PC-9 (cell line): Measurements from ENCODE around the gene TMEM163. TPM values are rescaled to one million over a fixed set of nuclear protein-coding genes. Genes with fewer than 3 reads are reported as not detected.
"Not testable (repeated sequence)": the region's sequence is repeated elsewhere in the genome, so short reads cannot be mapped to it uniquely, and the experiment has no call there.

Experiments
- BruUV-seq: library from RNA; stranded (reverse); fragments of 400-500 nt; replicated peaks from 2 replicates; lab custom pipeline; 2021; lab: Mats Ljungman, UMichigan
- CTCF ChIA-PET: fragments of 300-600 bp; sonication (Branson Sonifier 250); formaldehyde crosslinking; loops from one replicate; lab custom pipeline; 2022; ENCODE audit warnings: antibody characterized with exemption; lab: Charles Lee
- POLR2A ChIA-PET: fragments of 300-600 bp; sonication (Branson Sonifier 250); formaldehyde crosslinking; loops from one replicate; lab custom pipeline; 2022; ENCODE audit warnings: antibody characterized with exemption; ENCODE audit not compliant: unreplicated experiment; lab: Charles Lee
- DNase-seq, 2 experiments: peaks; one replicate each; pipeline versions ENCODE4 v3.0.0 to v3.0.0-alpha.2; 2015 to 2022; ENCODE audit warnings: mixed read lengths in 1 of 2
- H2AFZ ChIP-seq: fragments of 200-600 bp; sonication (generic); 2 replicates; pipeline ENCODE4 v1.8.1; 2017; ENCODE audit warnings: antibody characterized with exemption
- H3F3A ChIP-seq: fragments of 200-600 bp; sonication (generic); 2 replicates; pipeline ENCODE4 v1.8.1; 2017; ENCODE audit warnings: antibody characterized with exemption, mild to moderate bottlenecking, low read depth; ENCODE audit not compliant: insufficient read depth
- H3K27ac ChIP-seq: fragments of 200-600 bp; sonication (generic); 2 replicates; pipeline ENCODE4 v1.6.1; 2016; ENCODE audit warnings: mixed run types
- H3K27me3 ChIP-seq: fragments of 200-600 bp; sonication (generic); 2 replicates; pipeline ENCODE4 v1.6.1; 2016; ENCODE audit warnings: low read depth, mixed run types; ENCODE audit not compliant: insufficient read depth
- H3K36me3 ChIP-seq: fragments of 200-600 bp; sonication (generic); 2 replicates; pipeline ENCODE4 v1.6.1; 2016; ENCODE audit warnings: low read depth, mixed run types
- H3K4me1 ChIP-seq: fragments of 200-600 bp; sonication (generic); replicated peaks from 2 replicates; pipeline ENCODE4 v1.6.1; 2016; ENCODE audit warnings: mixed run types; ENCODE audit not compliant: insufficient read depth
- H3K4me2 ChIP-seq: fragments of 200-600 bp; sonication (generic); 2 replicates; pipeline ENCODE4 v1.6.1; 2017; ENCODE audit warnings: mixed run types
- H3K4me3 ChIP-seq: fragments of 200-600 bp; sonication (generic); 2 replicates; pipeline ENCODE4 v1.6.1; 2016; ENCODE audit warnings: mixed run types
- H3K79me2 ChIP-seq: fragments of 200-600 bp; sonication (generic); 2 replicates; pipeline ENCODE4 v1.6.1; 2017; ENCODE audit warnings: low read depth, mixed run types
- H3K9me2 ChIP-seq: fragments of 200-600 bp; sonication (generic); 2 replicates; pipeline ENCODE4 v1.8.1; 2017; ENCODE audit warnings: mild to moderate bottlenecking; ENCODE audit not compliant: insufficient read depth
- H3K9me3 ChIP-seq: fragments of 200-600 bp; sonication (generic); 2 replicates; pipeline ENCODE4 v1.8.1; 2016; ENCODE audit warnings: low read depth; ENCODE audit not compliant: insufficient read depth
- H4K20me1 ChIP-seq: fragments of 200-600 bp; sonication (generic); 2 replicates; pipeline ENCODE4 v1.8.1; 2017; ENCODE audit not compliant: insufficient read depth
- EZH2 ChIP-seq: fragments of 200-600 bp; sonication (generic); IDR thresholded peaks from 2 replicates; pipeline ENCODE4 v1.8.0; 2017; ENCODE audit warnings: antibody characterized with exemption, low read depth
- intact Hi-C: fragments of 100-400 bp; cut with micrococcal nuclease; formaldehyde crosslinking; loops from one replicate; pipeline ENCODE4 v1.10.0; 2022; ENCODE audit not compliant: unreplicated experiment
- total RNA-seq: library from RNA; stranded (reverse); gene quantifications from 2 replicates; pipeline ENCODE4 v1.2.3, GENCODE V29; 2021
- TF ChIP-seq, protein P1 (sequence below): fragments of 200-600 bp; sonication (generic); conservative IDR thresholded peaks from 2 replicates; pipeline ENCODE4 v1.6.1; 2017; ENCODE audit warnings: mixed run types, antibody characterized with exemption, mild to moderate bottlenecking, moderate library complexity

TMEM163 gene
- total RNA-seq, 1 experiment from 2014 or later = 1.4 TPM

- H2AFZ ChIP-seq = no peak overlapping the region
- intact Hi-C loops = no loop called here
- H4K20me1 ChIP-seq = no peaks in the 10 kb centered on the region
- no peak overlapping the region for H3K4me2 ChIP-seq
- no peak for DNase-seq
- no peak overlapping the region for H3K27ac ChIP-seq
- H3K4me1 ChIP-seq = no peaks in the 10 kb centered on the region
- H3K79me2 ChIP-seq = no peaks in the 10 kb centered on the region
- H3F3A ChIP-seq = no peaks in the 10 kb centered on the region
- no peaks in the 10 kb centered on the region for H3K36me3 ChIP-seq
- CTCF ChIA-PET = no interaction called here
- no peaks in the 10 kb centered on the region for H3K27me3 ChIP-seq
- POLR2A ChIA-PET = no interaction called here
- no peaks in the 10 kb centered on the region for H3K9me3 ChIP-seq
- no TSS peak for BruUV-seq
- H3K4me3 ChIP-seq = no peak overlapping the region
- TF ChIP-seq EZH2 = no peak
- TF ChIP-seq, protein P1, sequence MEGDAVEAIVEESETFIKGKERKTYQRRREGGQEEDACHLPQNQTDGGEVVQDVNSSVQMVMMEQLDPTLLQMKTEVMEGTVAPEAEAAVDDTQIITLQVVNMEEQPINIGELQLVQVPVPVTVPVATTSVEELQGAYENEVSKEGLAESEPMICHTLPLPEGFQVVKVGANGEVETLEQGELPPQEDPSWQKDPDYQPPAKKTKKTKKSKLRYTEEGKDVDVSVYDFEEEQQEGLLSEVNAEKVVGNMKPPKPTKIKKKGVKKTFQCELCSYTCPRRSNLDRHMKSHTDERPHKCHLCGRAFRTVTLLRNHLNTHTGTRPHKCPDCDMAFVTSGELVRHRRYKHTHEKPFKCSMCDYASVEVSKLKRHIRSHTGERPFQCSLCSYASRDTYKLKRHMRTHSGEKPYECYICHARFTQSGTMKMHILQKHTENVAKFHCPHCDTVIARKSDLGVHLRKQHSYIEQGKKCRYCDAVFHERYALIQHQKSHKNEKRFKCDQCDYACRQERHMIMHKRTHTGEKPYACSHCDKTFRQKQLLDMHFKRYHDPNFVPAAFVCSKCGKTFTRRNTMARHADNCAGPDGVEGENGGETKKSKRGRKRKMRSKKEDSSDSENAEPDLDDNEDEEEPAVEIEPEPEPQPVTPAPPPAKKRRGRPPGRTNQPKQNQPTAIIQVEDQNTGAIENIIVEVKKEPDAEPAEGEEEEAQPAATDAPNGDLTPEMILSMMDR = no peak
- H3K9me2 ChIP-seq = no peaks in the 10 kb centered on the region
Measured at GRCh38 chr2:134567666-134568065, 151.1 kb downstream of the TMEM163 start.

GRCh38 chr2:134564955-134565354 is 153.8 kb downstream of the TMEM163 start:
- H3K9me2 ChIP-seq, H3K9me3 ChIP-seq, H3K4me3 ChIP-seq, H3K27ac ChIP-seq, POLR2A ChIA-PET, CTCF ChIA-PET, H4K20me1 ChIP-seq, H2AFZ ChIP-seq, H3K27me3 ChIP-seq, DNase-seq, H3K79me2 ChIP-seq, H3K4me2 ChIP-seq, H3F3A ChIP-seq, BruUV-seq, H3K36me3 ChIP-seq, H3K4me1 ChIP-seq, intact Hi-C loops: not testable (repeated sequence)

DNA sequence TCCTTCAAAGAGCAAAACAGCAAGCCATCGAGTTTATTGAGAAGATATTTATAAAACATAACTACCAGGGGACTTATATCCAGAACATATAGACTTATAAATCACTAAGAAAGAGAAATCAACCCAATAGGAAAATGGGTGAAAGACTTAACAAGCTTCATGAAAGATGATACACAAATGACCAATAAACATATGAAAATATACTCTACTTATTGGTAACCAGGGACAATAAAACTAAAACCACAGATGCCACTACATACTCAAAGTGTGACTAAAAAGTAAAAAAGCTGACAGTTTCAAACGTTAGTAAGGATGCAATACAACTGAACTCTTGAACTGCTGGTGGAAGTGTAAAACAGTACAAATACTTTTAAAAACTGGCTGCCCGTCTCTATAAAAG is 154.3 kb downstream of the TMEM163 start:
- Histone ChIP-seq H3K36me3 (no peaks in the 10 kb centered on the region), H3K79me2 (no peaks in the 10 kb centered on the region), H3K4me2 (no peak overlapping the region), H3K9me3 (no peaks in the 10 kb centered on the region), H2AFZ (no peak overlapping the region), H3K27me3 (no peaks in the 10 kb centered on the region), H3F3A (no peaks in the 10 kb centered on the region), H3K4me1 (no peaks in the 10 kb centered on the region), H3K27ac (no peak overlapping the region), H4K20me1 (no peaks in the 10 kb centered on the region), H3K9me2 (no peaks in the 10 kb centered on the region), H3K4me3 (no peak overlapping the region)
- ChIA-PET CTCF (no interaction called here), POLR2A (no interaction called here)
- DNase-seq = no peak
- BruUV-seq = no TSS peak
- intact Hi-C loops = no loop called here
- TF ChIP-seq EZH2 = no peak
- TF ChIP-seq, protein P1 = no peak

DNA sequence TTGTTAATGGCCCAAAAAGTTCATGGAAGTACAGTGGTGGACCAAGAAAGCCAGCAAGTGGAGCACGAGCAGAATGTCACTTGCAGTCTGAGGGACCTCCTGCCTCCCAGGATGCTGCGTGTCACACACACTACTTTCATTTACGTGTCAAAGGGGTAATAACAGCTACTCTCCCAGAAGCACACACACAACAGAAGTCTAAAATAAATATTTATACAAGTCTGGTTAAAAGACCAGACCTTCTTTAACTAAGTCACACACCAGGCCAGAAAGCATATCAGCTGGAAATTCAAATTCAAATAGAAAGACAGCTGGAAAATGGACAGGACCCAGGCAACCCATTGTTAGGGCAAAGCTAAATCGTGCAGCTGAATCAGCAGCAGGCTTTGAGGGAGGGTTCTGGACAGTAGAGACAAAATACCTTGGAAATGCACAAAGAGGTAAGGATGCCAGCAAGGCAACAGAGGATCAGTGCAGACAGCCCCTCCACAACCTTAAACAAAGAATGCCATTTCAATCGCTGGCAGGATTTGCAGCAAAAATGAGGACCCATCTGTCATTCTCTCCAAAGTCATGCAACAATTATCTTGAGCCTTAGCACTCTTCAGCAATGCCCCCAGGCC is 160.5 kb downstream of the TMEM163 start:
- H2AFZ ChIP-seq = no peak overlapping the region
- no peaks in the 10 kb centered on the region for H3K27me3 ChIP-seq
- no peak overlapping the region for H3K4me2 ChIP-seq
- no peak for TF ChIP-seq EZH2
- TF ChIP-seq, protein P1 = no peak
- ChIA-PET POLR2A (no interaction called here), CTCF (no interaction called here)
- no TSS peak for BruUV-seq
- H4K20me1 ChIP-seq = no peaks in the 10 kb centered on the region
- no peak for DNase-seq
- H3K9me3 ChIP-seq = no peaks in the 10 kb centered on the region
- no peak overlapping the region for H3K4me3 ChIP-seq
- no peaks in the 10 kb centered on the region for H3F3A ChIP-seq
- H3K9me2 ChIP-seq = no peaks in the 10 kb centered on the region
- H3K27ac ChIP-seq = no peak overlapping the region
- no peaks in the 10 kb centered on the region for H3K79me2 ChIP-seq
- intact Hi-C loops = no loop called here
- H3K4me1 ChIP-seq = no peaks in the 10 kb centered on the region
- H3K36me3 ChIP-seq = no peaks in the 10 kb centered on the region
